8988T (cell line): ENCODE results near the gene EPHA1.

Source experiments
- DNase-seq: peaks from one replicate; pipeline ENCODE4 v3.0.0; 2011

Gene EPHA1

DNA sequence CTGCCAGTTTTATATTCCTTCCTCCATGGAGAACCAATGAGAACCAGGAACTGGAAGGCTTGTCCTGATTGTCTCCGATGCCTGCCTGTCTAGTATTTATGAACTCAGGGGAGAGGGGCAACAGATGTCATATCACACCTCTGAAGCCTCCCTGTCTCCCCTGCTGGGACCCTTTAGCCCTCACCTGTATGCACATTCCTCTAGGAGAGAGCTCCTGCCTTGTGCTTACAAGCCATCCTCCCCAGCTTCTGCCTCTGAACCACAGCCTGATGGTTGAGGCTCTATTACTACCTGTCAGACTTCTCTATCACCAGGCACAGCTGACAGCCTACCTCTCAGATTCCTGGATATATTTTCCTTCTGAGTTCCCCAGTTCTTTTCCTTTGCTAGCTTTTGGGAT is 40.3 kb downstream of the EPHA1 start:
- no peak for DNase-seq

DNA sequence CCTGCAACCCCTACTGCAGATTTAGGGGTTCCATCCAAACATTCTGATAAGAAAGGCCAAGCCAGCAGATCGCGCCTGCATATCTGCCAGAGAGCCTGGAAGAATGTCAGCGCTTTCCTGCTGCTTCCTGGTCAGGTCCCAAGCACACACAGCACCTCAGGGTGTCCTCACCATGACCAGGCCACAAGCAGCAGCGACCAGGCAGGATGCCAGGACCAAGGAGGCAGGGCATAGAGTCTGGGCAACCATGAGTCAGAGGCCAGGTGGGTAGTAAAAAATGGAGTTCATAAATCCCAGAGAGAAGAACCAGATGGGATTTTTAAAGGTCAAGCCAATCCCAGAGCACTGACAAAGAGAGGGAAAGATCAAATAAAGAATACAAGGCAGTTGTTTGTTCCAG is 40.7 kb downstream of the EPHA1 start:
- DNase-seq, result no peak

DNA sequence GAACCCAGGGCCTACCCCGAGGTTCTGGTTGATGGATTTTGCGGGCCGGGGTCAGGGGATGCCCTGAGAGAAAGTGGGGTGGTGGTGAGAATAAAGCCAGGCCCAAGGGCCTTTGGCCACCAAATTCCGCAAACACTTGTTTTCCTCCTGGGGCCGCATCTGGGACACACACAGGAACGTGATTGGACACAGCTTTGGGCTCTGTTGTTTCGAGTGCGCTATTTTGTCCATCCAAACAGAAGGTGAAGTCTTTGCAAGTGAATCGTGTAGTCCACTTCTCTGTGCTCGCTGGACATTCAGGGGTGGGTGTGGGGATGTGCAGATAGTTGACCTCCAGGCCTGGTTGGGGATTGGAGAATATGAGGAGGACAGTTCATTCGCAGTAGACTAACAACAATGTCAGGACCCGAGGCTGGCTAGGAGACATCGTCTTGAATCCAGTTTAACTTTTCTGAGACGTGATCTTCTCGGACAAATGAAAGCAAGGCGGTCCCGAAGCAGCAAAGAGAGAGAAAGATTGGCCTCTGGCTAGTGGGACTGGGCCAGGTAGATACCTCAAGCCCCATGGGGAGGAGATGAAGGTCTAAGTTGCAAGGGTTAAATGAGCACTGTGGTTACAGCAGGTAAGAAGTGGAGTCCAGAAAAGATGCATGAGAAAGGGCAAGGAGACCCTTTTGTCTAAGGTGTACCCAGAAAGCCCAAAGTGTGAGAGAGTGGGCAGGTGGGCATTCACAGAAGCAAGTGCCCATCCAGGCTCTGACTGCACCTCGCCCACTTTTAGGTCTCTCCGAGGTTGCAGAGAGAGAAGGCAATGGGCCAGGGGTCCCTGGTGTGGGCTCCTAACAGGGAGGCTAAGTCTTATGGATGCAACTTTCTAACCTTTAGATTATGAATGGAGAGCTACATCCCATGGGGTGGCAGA is 45.4 kb downstream of the EPHA1 start:
- DNase-seq, result no peak

DNA sequence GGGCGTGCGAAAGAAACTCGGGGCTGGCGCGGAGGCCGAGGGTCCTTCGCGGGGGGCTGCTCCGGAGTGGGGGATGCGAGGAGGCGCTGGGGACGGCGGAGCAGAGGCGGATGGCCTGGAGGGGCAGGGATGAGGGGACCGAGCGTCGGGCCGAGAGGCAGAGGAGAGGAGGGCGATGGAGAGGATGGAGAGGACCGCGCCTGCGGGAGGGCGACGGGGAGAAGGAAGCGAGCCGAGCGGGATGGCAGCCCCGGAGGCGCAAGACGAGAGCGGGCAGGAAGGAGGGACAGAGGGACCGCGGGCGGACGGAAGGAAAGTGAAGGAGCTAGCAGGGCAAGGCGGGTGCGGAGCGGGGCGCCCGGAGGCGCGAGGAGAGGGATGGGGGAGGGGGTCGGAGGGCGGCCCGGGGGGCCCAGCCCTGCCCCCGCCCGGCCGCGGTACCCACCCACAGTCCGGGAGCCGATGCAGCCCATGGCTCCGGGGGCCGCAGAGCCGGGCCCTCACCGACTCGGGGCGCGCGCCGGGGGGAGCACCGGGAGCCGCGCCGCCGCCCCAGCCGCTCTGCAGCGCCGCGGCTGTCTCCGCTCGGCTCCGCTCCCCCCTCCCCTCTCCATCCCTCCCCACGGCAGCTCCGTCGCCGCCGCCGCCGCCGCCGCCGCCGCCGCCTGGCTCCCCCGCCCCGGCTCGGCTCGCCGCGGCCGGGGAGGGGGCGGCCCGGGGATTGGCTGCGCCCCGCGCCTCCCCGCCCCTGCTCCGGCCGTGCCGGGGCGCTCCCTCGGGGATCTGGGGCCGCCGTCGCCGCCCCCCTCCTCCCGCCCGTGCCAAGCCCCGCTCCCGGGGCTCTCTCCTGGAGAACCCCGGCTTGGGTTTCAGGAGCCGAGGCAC is 46.3 kb downstream of the EPHA1 start, which contains the start of gene FAM131B:
Gene FAM131B, minus strand, starts transcription at position 583 of the 885 bp plus-strand sequence. Its CDS starts 110 bp downstream, at position 473.
- peak; percentile 72 for DNase-seq

DNA sequence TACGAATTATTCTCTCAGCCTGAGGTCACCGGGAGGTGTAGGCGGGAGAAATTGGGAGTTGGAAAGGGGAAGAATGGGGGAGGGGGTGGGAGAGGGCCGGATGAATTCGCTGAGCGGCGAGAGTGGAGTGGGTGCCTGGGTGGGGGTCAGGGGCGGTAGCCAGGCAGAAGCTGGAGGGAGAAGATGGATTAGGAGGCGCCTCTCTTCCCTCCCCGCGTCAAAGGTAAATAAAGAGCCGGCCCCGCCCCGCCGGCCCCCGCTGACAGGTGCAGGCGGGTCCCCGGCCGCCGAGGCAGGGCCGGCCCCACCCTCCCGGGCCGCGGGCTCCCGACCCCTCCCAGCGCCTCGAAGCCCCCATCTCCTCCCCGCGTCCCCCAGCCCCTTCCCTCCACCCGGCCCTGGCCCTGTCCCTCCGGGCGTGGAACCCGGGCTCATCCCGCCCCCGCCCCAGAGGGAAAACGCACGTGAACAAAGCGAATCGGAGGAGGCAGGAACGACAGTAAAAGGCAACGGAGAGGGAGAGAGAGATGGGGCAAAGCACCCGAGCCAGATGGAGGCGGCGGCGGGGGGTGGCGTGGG is 47.0 kb downstream of the EPHA1 start:
- DNase-seq, result no peak

- no peak for DNase-seq
These were observed 47.7 kb downstream of the EPHA1 start for GRCh38 chr7:143360788-143361551.

- no peak for DNase-seq
These were observed 48.8 kb downstream of the EPHA1 start for GRCh38 chr7:143359771-143360353.

- DNase-seq, result no peak
These were observed 50.0 kb downstream of the EPHA1 start for GRCh38 chr7:143358626-143359025.

- DNase-seq, result no peak
These were observed 52.1 kb downstream of the EPHA1 start for GRCh38 chr7:143356414-143357050.

DNA sequence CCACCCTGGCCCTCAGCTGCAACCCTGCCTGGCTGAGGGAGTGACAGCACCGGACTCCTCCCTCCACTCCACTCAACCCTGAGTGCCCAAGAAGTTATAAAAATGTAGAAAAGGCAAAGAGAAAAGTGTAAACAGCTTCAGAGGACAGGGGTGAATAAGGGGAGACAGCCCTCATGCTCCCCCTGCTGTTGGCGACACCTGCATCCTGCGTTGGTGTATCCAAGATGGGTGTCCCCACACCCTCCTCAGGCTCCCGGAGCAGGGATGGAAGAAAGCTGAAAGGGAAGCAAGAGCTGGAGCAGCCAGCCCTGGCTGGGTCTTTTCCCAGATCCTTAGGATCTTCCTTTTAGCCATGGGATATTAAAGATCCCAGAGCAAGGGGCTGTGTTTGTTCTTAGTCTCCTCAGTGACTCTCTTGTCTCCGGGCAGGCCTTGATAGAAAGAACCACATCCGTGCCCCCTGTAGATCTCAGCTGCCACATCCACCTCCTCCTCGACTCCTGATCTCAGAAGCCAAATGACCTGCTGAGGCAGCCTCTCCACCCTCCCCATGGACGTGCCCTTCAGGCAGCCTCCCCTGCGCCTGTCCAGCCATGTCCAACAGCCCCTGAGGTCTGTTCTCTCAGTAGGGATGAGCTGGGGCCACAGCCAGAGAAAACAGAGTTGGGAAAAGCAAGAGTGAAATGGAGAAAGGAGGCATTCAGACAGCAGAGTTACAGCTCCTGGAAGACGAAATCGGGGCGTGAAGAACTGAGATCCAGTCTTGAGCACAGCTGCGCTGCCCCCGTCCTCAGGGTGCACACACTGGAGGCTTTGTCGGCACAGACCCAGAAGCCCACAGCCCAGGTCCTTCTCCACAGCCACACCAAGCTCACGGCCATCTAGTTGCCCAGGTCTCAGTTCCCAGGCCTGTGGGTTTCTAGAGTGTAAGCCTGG is 52.9 kb downstream of the EPHA1 start:
- no peak for DNase-seq

DNA sequence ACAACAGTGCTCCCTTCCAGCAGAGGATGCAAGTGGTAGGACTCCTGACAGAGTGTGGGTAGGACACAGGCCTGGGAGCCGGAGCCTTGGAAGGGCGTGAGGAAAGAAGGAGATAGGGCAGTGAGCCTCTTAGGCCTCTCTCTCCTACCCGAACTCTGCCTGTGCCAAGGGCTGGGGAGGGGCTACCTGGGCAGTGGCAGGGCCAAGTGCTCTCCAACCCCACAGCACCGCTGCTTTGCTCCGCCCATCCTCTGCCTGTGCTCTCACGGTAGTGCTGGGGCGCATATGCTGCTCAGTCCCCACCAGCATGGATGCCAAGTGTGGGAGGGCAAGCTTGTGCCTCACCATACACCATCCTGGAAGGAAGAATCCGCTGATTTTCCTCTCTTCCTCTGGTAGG is 53.7 kb downstream of the EPHA1 start:
- DNase-seq, result no peak

DNA sequence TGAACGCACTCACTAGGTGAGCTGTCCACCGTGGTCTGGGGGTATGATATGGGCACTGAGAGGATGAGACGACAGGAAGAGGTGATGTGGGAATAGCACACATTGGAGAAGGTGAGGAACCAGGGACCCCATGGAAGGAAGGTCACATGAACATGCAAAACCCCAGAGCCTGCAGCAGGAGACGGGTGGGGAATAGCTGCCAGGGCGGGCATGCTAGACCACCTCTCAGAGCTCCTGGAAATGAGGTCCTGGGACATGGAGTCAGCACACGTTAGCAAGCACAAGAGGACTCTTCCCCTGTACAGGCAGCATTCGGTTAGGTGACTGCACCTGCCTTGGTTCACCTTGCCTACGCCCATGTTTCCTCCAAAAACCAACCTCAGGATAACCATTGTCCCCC is 54.3 kb downstream of the EPHA1 start:
- no peak for DNase-seq

- no peak for DNase-seq
These were observed 56.1 kb downstream of the EPHA1 start for GRCh38 chr7:143352531-143353002.

- DNase-seq, result no peak
These were observed 57.1 kb downstream of the EPHA1 start for GRCh38 chr7:143351574-143351973.

- DNase-seq, result no peak
These were observed 57.6 kb downstream of the EPHA1 start for GRCh38 chr7:143351060-143351459.

GRCh38 chr7:143347950-143348349 is 60.7 kb downstream of the EPHA1 start:
- no peak for DNase-seq

DNA sequence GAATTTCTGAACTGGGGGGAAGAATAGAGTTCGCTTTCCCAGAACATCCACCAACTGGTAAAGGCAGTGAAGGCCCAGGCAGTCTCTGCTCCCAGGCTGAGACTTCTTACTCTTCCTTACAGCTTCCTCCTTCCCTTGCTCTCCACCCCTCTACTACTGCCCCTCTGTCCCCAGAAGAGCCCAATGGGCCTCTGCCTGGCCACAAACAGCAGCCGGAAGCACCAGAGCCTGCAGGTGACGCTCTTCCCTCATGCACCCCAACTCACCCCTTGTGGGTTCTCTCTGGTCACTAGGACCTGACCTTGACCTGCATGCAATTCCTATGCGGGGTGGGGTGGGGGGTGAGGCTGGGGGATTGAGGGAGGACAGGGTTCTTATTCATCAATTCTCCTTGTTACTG is 62.6 kb downstream of the EPHA1 start:
- DNase-seq, result no peak

DNA sequence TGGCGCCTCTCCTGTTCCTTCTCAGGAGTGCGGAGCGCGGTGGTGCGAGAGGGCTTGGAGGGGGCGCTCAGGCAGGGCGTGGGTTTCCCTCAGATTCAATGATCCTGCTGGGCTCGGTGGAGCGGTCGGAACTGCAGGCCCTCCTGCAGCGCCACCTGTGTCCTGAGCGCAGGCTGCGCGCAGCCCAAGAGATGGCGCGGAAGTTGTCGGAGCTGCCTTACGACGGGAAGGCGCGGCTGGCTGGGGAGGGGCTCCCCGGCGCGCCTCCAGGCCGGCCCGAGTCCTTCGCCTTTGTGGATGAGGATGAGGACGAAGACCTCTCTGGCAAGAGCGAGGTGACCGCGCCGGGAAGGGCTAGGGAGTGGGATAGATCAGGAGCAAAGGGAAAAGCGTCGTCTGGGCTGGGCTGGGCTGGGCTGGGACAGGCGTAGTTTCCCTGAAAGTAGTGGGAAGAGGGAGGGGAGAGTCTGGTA is 63.2 kb downstream of the EPHA1 start:
- DNase-seq, result peak; percentile 61

DNA sequence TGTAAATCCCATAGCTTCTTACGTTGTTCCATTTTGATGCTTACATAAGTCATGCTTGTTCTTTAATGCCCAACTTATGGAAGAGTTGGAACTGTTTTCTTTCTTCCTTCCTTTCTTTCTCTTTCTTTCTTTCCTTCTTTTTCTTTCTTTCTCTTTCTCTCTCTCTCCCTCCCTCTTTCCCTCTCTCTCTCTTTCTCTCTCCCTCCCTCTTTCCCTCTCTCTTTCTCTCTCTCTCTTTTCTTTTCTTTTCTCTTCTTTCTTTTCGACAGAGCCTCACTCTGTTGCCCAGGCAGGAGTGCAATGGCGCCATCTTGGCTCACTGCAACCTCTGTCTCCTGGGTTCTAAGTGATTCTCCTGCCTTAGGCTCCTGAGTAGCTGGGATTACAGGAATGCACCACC is 65.1 kb downstream of the EPHA1 start:
- DNase-seq, result no peak

DNA sequence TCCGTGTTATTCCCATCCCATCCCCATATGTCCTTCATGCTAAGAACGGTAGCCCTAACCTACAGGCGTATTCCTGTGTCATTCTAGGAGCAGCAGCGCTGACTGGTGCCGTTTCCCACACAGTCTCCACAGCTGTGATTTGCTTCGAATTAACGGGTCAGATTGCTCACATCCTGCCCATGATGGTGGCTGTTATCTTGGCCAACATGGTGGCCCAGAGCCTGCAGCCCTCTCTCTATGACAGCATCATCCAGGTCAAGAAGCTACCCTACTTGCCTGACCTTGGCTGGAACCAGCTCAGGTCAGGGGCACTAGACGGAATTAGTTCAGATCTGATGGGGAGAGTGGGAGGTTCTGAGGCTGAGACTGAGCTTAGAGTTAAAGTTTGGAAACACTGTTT is 66.8 kb downstream of the EPHA1 start:
- DNase-seq, result no peak
